ENCODE results near the gene PAAF1.
"Not testable (repeated sequence)": the region's sequence is repeated elsewhere in the genome, so short reads cannot be mapped to it uniquely, and the experiment has no call there.

PAAF1 gene

DNA sequence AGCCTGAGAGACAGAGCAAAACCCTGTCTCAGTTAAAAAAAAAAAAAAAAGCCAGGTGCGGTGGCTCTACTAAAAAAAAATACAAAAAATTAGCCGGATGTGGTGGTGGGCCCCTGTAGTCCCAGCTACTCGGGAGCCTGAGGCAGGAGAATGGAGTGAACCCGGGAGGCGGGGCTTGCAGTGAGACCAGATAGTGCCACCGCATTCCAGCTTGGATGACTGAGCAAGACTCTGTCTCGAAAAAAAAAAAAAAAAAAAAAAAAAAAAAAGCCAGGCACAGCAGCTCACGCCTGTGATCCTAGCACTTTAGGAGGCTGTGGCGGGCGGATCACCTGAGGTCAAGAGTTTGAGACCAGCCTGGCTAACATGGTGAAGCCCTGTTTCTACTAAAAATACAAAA is 3.6 kb downstream of the PAAF1 start:
- DNase-seq (ENCODE audit: low read depth in 1 of 2, low spot score in 1 of 2), result not testable (repeated sequence)

DNA sequence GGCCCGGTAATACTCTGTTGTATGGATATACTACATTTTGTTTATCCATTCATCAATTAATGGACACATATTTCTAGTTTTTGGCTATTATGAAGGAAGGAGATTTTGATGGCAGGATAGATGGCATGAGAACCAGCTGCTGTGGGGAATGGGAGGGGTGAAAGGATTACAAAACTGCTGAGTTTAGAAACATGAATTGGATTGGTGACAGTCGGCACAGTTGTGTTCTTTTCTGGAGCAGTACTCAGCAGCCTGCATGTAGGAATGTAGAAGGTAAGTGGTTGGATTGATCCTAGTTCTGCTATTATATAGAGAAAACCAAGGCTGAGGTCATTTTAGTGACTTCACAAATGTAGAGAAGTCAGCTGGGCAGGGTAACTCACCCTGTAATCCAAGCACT is 7.1 kb downstream of the PAAF1 start:
- DNase-seq (ENCODE audit: low read depth in 1 of 2, low spot score in 1 of 2), result no peak

DNA sequence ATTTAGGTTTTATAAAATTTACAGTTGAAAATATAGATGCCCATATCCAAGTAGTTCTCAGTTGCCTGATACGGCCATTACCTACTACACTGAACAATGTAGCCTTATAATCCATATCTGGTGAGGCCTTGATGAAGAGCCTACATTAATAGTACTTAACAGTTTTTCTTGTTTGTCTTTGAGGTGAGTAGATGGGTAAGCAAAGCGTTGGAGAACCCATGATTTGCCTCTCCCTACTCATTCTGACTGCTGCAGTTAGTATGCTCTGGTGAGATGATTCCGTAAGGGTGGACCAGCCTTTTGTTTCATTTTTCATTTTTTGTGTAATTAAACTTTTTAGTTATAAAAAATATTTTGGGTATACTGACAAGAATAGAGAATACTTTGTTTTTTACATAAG is 11.4 kb downstream of the PAAF1 start:
- DNase-seq (ENCODE audit: low read depth in 1 of 2, low spot score in 1 of 2), result no peak

- no peak for DNase-seq (ENCODE audit: low read depth in 1 of 2, low spot score in 1 of 2)
These were observed 12.2 kb downstream of the PAAF1 start for GRCh38 chr11:73889019-73889418.

DNA sequence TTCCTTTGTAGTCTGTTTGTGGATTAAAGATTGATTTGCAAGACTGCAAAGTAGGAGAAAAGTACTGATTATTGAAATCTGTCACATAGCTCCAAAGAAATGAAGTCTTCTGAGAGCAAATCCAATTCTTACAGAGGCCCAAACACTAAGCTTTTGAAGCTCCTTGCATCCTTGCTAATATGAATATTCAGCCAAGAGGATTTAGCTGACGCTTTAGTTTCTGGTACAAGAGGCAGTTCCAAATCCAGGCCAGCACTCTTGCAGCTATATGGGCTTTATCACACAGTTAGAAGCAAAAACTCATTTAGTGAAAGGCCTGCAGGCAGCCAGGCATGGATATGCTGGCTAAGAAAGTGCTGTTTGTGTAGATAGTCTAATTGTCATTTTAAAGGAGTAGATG is 12.7 kb downstream of the PAAF1 start:
- no peak for DNase-seq (ENCODE audit: low read depth in 1 of 2, low spot score in 1 of 2)

- DNase-seq (ENCODE audit: low read depth in 1 of 2, low spot score in 1 of 2), result no peak
These were observed 16.2 kb downstream of the PAAF1 start for GRCh38 chr11:73893041-73893440.

DNA sequence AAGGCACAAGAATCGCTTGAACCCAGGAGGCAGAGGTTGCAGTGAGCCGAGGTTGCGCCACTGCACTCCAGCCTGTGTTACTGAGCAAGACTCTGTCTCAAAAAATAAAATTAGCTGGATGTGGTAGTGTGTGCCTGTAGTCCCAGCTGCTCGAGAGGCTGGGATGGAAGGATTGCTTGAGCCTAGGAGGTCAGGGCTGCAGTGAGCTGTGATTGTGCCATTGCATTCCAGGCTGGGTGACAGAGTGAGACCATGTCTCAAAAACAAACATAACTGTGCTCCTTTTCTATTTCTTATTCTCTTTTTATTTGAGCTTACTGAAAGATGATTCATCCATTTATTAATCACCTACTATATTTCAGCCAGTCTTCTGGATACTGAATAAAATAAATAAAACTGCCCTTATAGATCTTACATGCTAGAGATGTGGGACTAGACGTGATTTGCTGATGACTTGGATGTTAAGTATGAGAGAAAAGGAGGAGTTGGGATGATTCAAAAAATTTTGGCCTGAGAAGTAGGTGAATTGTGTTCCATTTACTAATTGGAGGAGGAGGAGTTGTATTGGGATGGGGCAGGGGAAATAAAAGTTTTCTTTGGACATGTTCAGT is 18.0 kb downstream of the PAAF1 start:
- no peak for DNase-seq (ENCODE audit: low read depth in 1 of 2, low spot score in 1 of 2)

DNA sequence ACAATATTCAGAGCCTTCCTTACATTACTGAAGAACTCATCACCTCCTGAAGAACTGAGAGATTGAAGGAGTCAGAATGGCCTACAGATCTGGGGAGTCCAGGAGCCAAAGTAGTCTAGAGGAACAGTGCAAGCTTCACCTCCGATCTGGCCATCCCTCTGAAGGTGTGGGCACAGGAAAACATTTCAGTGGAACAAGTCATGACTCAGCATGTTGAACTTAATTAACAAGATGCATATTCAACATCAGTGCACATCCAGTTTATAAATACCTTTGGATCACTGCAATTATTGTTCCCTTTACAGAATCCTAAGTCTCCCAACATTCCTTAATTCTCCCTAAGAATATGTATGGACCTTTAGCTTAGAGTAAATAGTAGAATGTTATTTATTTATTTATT is 25.5 kb downstream of the PAAF1 start:
- DNase-seq (ENCODE audit: low read depth in 1 of 2, low spot score in 1 of 2), result no peak

GRCh38 chr11:73907191-73907590 is 30.4 kb downstream of the PAAF1 start:
- DNase-seq (ENCODE audit: low read depth in 1 of 2, low spot score in 1 of 2), result no peak

DNA sequence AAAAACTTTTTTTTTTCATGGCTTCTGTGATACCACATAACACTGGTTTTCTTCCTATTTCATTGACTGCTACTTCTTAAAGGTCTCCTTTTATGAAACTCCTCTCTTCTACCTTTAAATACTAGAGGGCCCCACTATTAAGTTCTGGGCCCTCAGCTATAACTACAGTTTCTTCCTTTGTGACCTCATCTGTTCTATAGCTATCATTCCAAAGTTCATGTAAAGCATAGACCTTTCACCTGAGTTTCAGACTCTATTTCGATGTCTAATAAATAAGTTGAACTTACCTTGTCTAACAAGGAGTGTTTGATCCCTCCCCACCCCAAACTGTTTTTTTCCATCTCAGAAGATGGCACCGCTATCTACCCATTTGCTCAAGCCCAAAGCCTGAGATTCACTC is 35.2 kb downstream of the PAAF1 start:
- no peak for DNase-seq (ENCODE audit: low read depth in 1 of 2, low spot score in 1 of 2)

- no peak for DNase-seq (ENCODE audit: low read depth in 1 of 2, low spot score in 1 of 2)
These were observed 36.7 kb downstream of the PAAF1 start for GRCh38 chr11:73913472-73913871.

- no peak for DNase-seq (ENCODE audit: low read depth in 1 of 2, low spot score in 1 of 2)
These were observed 37.5 kb downstream of the PAAF1 start for GRCh38 chr11:73914284-73914683.

DNA sequence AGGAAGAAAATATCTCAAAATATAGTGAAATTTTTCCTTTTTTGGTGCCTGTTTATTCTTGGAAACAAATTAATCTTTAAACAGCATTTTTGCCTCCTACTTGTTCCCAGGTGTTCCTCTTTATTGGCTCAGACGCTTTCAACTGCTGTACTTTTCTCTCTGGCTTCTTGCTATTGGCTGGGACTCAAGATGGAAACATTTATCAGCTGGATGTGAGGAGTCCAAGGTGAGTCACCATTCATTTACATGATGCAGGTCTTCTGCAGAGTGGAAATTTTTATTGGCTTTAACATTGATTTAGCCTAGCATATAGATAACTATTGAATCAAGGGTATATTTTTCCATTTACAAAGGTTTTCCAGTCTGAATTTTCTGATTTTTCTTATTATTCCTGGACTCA is 39.6 kb downstream of the PAAF1 start:
- no peak for DNase-seq (ENCODE audit: low read depth in 1 of 2, low spot score in 1 of 2)

DNA sequence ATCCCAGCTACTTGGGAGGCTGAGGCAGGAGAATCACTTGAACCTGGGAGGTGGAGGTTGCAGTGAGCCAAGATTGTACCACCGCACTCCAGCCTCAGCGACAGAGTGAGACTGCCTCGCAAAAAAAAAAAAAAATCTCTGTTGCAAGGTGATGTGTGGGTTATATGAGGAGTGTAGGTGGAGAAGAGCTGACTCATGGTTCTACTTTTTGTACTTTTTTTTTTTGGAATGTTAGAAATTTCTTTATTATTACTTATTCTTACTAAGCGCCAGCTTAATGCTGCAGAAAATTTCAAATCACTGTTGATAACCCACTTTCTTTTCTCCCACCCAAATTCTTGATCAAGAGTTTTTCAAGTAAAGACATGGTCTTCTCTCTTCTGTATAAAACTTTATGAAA is 44.4 kb downstream of the PAAF1 start:
- no peak for DNase-seq (ENCODE audit: low read depth in 1 of 2, low spot score in 1 of 2)

- DNase-seq (ENCODE audit: low read depth in 1 of 2, low spot score in 1 of 2), result no peak
These were observed 52.6 kb downstream of the PAAF1 start for GRCh38 chr11:73929388-73929787.

DNA sequence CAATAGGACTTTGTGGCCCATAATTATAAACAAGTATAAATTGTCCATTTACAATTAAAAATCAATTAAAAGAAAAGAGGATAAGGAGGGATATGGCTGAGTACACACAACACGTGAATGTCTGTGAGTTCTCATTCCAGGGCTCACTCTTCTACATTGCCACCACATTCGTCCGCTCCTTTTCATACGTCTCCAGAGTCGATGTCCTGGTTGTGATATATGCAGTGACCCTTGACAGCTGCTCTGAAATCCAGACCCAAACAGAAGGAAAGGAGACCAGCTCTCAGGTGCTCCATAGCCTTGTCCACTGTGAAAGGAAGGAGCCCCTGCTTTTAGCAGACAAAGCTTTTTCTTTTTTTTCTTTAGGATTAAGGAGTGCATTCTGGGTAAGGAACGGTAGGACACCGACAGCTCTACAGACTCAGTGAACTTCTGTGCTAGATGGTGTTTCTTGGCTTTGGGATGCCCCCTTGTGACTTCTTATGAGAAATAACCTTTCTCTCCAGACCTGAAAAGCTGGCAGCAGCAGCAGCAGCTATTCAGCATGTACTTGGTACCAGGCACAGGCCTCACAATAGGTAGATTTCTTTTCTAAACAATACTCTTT is 54.3 kb downstream of the PAAF1 start:
- DNase-seq (ENCODE audit: low read depth in 1 of 2, low spot score in 1 of 2), result no peak

- no peak for DNase-seq (ENCODE audit: low read depth in 1 of 2, low spot score in 1 of 2)
These were observed 55.2 kb downstream of the PAAF1 start for GRCh38 chr11:73931951-73932350.

GRCh38 chr11:73932781-73933180 is 56.0 kb downstream of the PAAF1 start:
- no peak for DNase-seq (ENCODE audit: low read depth in 1 of 2, low spot score in 1 of 2)

DNA sequence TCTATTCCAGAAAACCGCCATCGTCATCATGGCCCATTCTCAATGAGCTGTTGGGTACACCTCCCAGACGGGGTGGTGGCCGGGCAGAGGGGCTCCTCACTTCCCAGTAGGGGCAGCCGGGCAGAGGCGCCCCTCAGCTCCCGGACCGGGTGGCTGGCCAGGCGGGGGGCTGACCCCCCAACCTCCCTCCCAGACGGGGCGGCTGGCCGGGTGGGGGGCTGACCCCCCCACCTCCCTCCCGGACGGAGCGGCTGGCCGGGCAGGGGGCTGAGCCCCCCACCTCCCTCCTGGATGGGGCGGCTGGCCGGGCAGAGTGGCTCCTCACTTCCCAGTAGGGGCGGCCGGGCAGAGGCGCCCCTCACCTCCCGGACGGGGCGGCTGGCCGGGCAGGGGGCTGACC is 59.2 kb downstream of the PAAF1 start:
- not testable (repeated sequence) for DNase-seq (ENCODE audit: low read depth in 1 of 2, low spot score in 1 of 2)

- DNase-seq (ENCODE audit: low read depth in 1 of 2, low spot score in 1 of 2), result no peak
These were observed 62.3 kb downstream of the PAAF1 start for GRCh38 chr11:73939096-73939495.

GRCh38 chr11:73940801-73941570 is 64.2 kb downstream of the PAAF1 start:
- DNase-seq (ENCODE audit: low read depth in 1 of 2, low spot score in 1 of 2), result no peak

DNA sequence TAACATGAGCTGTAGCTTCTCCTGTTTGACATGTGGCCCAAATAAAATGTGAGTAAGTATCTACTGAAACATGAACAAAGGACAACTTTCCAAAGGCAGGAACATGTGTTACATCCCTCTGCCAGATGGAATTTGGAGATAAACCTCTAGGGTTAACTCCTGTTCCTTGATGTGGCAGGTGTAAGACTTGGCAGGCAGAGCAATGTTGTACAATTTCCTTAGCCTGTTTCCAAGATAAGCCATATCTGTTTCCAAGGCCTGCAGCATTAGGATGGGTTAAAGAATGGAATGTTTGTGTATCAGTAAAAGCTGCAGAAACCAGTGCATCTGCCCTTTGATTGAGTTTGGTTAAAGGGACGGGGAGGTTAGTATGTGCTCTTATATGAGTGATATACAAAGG is 65.2 kb downstream of the PAAF1 start:
- no peak for DNase-seq (ENCODE audit: low read depth in 1 of 2, low spot score in 1 of 2)

- DNase-seq (ENCODE audit: low read depth in 1 of 2, low spot score in 1 of 2), result no peak
These were observed 67.3 kb downstream of the PAAF1 start for GRCh38 chr11:73944085-73944484.
